ENCODE results near the gene ZCCHC12. TPM values are rescaled to one million over a fixed set of nuclear protein-coding genes. Genes with fewer than 3 reads are reported as not detected.
A peak's percentile ranks its signal among the peaks of the same experiment; 100 is the strongest.
"Not testable (repeated sequence)": the region's sequence is repeated elsewhere in the genome, so short reads cannot be mapped to it uniquely, and the experiment has no call there.

The ZCCHC12 gene
- total RNA-seq, 1 donor from 2014 or later = 22.7 TPM

DNA sequence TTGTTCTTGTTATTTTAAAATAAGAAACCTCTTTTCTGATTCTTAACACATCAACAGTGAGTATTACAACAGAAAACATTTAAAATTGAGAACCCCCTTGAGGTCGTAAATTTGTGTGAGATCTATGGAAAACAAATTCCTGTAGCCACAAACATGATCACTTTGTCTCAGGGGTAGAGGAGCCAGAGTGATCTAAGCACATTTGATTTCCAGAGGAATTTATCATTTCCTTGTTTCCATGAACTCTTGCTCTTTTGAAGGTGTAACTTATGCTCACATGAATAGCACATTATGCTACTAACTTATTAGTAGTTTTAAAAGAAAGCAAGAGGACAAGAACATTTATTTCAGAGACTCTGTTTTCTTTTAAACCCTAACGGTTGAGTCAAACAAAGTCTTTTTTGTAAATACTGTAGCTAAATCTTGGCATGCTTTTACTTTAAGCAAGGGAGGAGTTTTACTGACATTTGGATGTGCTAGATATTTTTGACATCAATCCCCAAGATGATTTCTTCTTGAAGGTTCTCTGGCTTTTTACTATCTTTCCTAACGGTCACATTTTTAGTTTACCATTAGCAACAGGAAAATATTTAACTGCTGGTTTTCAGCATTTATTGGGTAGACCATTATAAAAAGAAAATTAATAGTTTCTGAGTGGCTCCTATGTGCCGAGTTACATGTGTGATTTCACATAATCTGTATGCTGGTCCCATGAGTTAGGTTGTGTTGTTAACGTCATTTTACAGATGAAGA lies 27.9 kb upstream of the ZCCHC12 start:
- no peaks in the 10 kb centered on the region for H3K9me3 Mint-ChIP-seq (ENCODE audit: unreplicated experiment)

DNA sequence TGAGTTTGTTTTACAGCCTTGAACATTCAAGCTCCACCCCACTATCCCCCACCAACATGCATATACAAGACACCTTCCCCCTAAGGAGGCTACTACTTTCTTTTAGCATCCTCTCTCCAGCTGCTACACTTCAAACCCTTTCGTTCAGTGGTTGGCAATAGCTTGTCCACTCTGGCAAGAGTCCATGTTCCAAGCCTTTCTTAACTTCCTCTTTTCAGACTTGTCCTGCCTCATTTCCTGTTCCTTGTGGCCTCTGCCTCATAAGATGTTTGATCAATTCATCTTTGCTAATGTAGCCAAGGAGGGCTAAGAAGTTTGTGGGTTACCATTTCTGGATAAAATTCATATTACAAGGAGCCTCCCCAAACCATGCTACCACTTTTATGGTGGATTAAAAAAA lies 20.8 kb upstream of the ZCCHC12 start:
- no peak overlapping the region for H3K27ac Mint-ChIP-seq (ENCODE audit: unreplicated experiment)
- H3K4me1 Mint-ChIP-seq (ENCODE audit: low read depth, unreplicated experiment) = no peaks in the 10 kb centered on the region
- no peak overlapping the region for H3K4me3 Mint-ChIP-seq (ENCODE audit: unreplicated experiment)
- H3K9me3 Mint-ChIP-seq (ENCODE audit: unreplicated experiment) = peaks cover 1% of the 10 kb centered on the region
- H3K36me3 Mint-ChIP-seq (ENCODE audit: unreplicated experiment) = peaks cover 3% of the 10 kb centered on the region
- no peak for DNase-seq
- H3K27me3 Mint-ChIP-seq (ENCODE audit: unreplicated experiment) = no peaks in the 10 kb centered on the region
- TF ChIP-seq, protein P1, sequence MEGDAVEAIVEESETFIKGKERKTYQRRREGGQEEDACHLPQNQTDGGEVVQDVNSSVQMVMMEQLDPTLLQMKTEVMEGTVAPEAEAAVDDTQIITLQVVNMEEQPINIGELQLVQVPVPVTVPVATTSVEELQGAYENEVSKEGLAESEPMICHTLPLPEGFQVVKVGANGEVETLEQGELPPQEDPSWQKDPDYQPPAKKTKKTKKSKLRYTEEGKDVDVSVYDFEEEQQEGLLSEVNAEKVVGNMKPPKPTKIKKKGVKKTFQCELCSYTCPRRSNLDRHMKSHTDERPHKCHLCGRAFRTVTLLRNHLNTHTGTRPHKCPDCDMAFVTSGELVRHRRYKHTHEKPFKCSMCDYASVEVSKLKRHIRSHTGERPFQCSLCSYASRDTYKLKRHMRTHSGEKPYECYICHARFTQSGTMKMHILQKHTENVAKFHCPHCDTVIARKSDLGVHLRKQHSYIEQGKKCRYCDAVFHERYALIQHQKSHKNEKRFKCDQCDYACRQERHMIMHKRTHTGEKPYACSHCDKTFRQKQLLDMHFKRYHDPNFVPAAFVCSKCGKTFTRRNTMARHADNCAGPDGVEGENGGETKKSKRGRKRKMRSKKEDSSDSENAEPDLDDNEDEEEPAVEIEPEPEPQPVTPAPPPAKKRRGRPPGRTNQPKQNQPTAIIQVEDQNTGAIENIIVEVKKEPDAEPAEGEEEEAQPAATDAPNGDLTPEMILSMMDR (IDR thresholded peaks at IDR 0.05; ENCODE audit: partially characterized antibody, unreplicated experiment) = no peak

More for the DNA sequence above, 27.9 kb upstream of the ZCCHC12 start:
- Mint-ChIP-seq H3K4me3 (ENCODE audit: unreplicated experiment) (no peak overlapping the region), H3K4me1 (ENCODE audit: low read depth, unreplicated experiment) (no peaks in the 10 kb centered on the region), H3K27me3 (ENCODE audit: unreplicated experiment) (no peaks in the 10 kb centered on the region), H3K36me3 (ENCODE audit: unreplicated experiment) (no peaks in the 10 kb centered on the region), H3K27ac (ENCODE audit: unreplicated experiment) (no peak overlapping the region)
- no peak for DNase-seq
- TF ChIP-seq, protein P1 (IDR thresholded peaks at IDR 0.05; ENCODE audit: partially characterized antibody, unreplicated experiment) = no peak

DNA sequence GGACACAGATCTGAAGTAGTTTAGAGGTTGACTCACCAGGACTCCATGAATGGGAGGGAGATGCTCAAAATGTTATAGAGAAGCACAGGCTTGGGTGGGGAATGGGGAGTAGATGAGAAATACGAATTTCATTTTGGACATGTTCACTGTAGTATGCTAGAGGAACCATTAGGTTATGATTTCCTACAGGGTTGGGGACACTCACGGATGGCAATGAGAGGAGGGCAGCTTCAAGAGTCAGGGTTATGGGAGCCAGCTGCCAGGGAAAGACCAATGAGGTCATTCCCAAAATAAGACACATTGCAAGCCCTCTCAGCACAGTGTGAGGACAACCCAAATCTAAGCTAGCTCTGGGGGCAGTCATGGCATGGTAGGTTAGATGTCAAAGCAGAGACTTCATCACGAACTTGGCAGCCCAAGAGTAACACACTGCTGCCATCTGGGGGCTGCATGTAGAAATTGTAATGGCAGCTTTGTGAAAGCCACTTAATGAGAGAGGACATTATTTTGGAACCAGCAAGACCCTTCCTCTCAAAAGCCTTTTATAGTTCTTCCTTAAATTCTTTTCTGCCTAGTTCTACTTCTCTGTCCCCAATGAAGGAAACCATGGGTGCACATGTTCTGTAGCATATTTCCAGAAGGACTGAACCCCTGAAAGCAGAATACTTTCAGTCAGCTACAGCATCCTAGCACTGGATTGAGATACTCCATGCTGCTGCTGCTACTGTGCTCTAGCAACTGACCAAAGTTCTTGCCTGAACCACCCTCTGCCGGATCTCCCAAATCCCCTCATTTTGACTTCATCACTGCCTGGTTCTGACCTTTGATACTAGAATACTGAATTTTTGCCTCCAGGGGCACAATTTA lies 16.2 kb upstream of the ZCCHC12 start:
- Mint-ChIP-seq H3K9me3 (ENCODE audit: unreplicated experiment) (peaks cover 1% of the 10 kb centered on the region), H3K27me3 (ENCODE audit: unreplicated experiment) (peaks cover 2% of the 10 kb centered on the region), H3K4me1 (ENCODE audit: low read depth, unreplicated experiment) (no peaks in the 10 kb centered on the region), H3K27ac (ENCODE audit: unreplicated experiment) (no peak overlapping the region), H3K4me3 (ENCODE audit: unreplicated experiment) (no peak overlapping the region), H3K36me3 (ENCODE audit: unreplicated experiment) (peaks cover 3% of the 10 kb centered on the region)
- TF ChIP-seq, protein P1 (IDR thresholded peaks at IDR 0.05; ENCODE audit: partially characterized antibody, unreplicated experiment) = peak; percentile 35
- DNase-seq = peak; percentile 40

DNA sequence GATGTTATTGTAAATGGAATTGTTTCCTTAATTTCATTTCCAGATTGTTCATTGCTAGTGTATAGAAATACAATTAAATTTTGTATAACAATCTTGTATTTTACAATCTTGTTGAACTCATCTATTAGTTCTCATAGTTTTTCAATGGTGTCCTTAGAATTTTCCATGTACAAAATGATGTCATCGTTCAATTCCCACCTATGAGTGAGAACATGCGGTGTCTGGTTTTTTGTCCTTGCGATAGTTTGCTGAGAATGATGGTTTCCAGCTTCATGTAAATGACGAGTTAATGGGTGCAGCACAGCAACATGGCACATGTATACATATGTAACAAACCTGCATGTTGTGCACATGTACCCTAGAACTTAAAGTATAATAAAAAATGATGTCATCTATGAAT lies 6.4 kb upstream of the ZCCHC12 start:
- not testable (repeated sequence) for H3K9me3 Mint-ChIP-seq (ENCODE audit: unreplicated experiment); H3K36me3 Mint-ChIP-seq (ENCODE audit: unreplicated experiment); H3K27me3 Mint-ChIP-seq (ENCODE audit: unreplicated experiment); H3K4me1 Mint-ChIP-seq (ENCODE audit: low read depth, unreplicated experiment); H3K27ac Mint-ChIP-seq (ENCODE audit: unreplicated experiment); H3K4me3 Mint-ChIP-seq (ENCODE audit: unreplicated experiment); DNase-seq

DNA sequence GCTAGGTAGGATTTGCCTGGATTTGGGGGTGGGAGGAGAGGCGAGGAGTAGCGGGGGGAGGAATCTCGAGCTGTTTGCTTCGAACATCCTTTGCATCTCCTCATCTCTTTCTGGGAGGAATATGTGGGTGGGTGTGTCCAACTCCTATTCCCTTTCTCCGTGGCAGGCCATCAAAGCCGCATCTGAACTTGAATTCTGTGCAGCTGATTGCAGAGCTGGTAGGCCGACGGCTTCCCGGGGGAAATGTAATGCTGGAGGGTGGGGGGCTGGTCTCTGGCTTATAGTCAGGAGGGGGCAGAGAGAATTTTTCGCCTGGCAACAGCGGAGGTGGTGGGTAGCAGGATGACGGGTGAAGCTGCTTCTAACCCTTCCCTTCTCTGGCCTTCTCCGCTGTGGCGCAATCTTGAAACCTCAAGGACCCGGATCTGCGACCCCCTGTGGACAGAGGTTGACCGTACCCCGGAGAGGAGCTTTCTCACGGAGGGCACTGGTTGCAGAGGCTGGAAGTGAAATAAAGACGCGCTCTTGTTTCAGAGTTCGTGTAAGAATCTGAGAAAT lies 628 bp downstream of the ZCCHC12 start:
- DNase-seq = peak; percentile 59
- H3K27ac Mint-ChIP-seq (ENCODE audit: unreplicated experiment) = peak overlapping the region; percentile 83
- no peaks in the 10 kb centered on the region for H3K36me3 Mint-ChIP-seq (ENCODE audit: unreplicated experiment)
- H3K4me1 Mint-ChIP-seq (ENCODE audit: low read depth, unreplicated experiment) = no peaks in the 10 kb centered on the region
- TF ChIP-seq, protein P1 (IDR thresholded peaks at IDR 0.05; ENCODE audit: partially characterized antibody, unreplicated experiment) = no peak
- H3K27me3 Mint-ChIP-seq (ENCODE audit: unreplicated experiment) = peaks cover 10% of the 10 kb centered on the region
- H3K4me3 Mint-ChIP-seq (ENCODE audit: unreplicated experiment) = peak overlapping the region; percentile 93
- no peaks in the 10 kb centered on the region for H3K9me3 Mint-ChIP-seq (ENCODE audit: unreplicated experiment)
